GM23248 (cell line): ENCODE results near the gene RNF215.

Experiments used
- EZH2 ChIP-seq: fragments of 200-600 bp; sonication (generic); IDR thresholded peaks from 2 replicates; pipeline ENCODE4 v1.6.1; 2018; ENCODE audit warnings: antibody characterized with exemption, mild to moderate bottlenecking; ENCODE audit not compliant: insufficient read depth, poor library complexity, severe bottlenecking
- EZH2phosphoT487 ChIP-seq: fragments of 200-600 bp; sonication (generic); IDR thresholded peaks from 2 replicates; pipeline ENCODE4 v1.6.1; 2018; ENCODE audit warnings: antibody characterized with exemption, moderate library complexity, mild to moderate bottlenecking, low read depth; ENCODE audit not compliant: insufficient read depth

- no peak for TF ChIP-seq EZH2
- no peak for TF ChIP-seq EZH2phosphoT487
Measured at GRCh38 chr22:30425616-30426387, 38.6 kb upstream of the RNF215 start, which contains the start of gene MTFP1.
